Measurements from ENCODE around the gene LUC7L2. TPM values are rescaled to one million over a fixed set of nuclear protein-coding genes. Genes with fewer than 3 reads are reported as not detected.

The LUC7L2 gene
- total RNA-seq, 3 donors from 2014 or later (not counting 1 experiment from before 2014, with no cell fraction given): 183 to 192 (median 186) TPM

GRCh38 chr7:139446051-139446890 is 86.6 kb downstream of the LUC7L2 start:
- TF ChIP-seq CTCF (IDR thresholded peaks at IDR 0.05): no peak
- no peaks in the 10 kb centered on the region for H3K27me3 ChIP-seq (ENCODE audit: control insufficient read depth, insufficient read depth, low read length)
- H3K4me1 Mint-ChIP-seq: no peaks in the 10 kb centered on the region
- no peak for ATAC-seq
- H3K9me3 ChIP-seq (ENCODE audit: control insufficient read depth, insufficient read depth, low read length): no peaks in the 10 kb centered on the region
- no peaks in the 10 kb centered on the region for H3K36me3 ChIP-seq (ENCODE audit: control insufficient read depth, insufficient read depth, low read length)
- no peaks in the 10 kb centered on the region for H3K36me3 Mint-ChIP-seq
- no peak overlapping the region for H3K27ac ChIP-seq (ENCODE audit: low read length)
- H3K4me3 ChIP-seq (ENCODE audit: low read length): no peak overlapping the region
- H3K4me1 ChIP-seq (ENCODE audit: control insufficient read depth, insufficient read depth, low read length): no peaks in the 10 kb centered on the region
- 93% methylated on average over 20 of the region's 20 CpGs for WGBS (ENCODE audit: insufficient coverage)
- DNase-seq: no peak
- intact Hi-C loops (cut with micrococcal nuclease): no loop called here
- H3K4me3 Mint-ChIP-seq: no peak overlapping the region
- no peak overlapping the region for H3K27ac Mint-ChIP-seq
- H3K27me3 Mint-ChIP-seq (ENCODE audit: low read depth in 2 of 2): no peaks in the 10 kb centered on the region
- no peaks in the 10 kb centered on the region for H3K9me3 Mint-ChIP-seq

- DNase-seq: no peak
- WGBS (ENCODE audit: insufficient coverage): 98% methylated on average over 6 of the region's 6 CpGs
- Histone ChIP-seq H3K27me3 (ENCODE audit: control insufficient read depth, insufficient read depth, low read length) (no peaks in the 10 kb centered on the region), H3K4me3 (ENCODE audit: low read length) (no peak overlapping the region), H3K4me1 (ENCODE audit: control insufficient read depth, insufficient read depth, low read length) (no peaks in the 10 kb centered on the region), H3K36me3 (ENCODE audit: control insufficient read depth, insufficient read depth, low read length) (no peaks in the 10 kb centered on the region), H3K9me3 (ENCODE audit: control insufficient read depth, insufficient read depth, low read length) (no peaks in the 10 kb centered on the region), H3K27ac (ENCODE audit: low read length) (no peak overlapping the region)
- H3K36me3 Mint-ChIP-seq: no peaks in the 10 kb centered on the region
- H3K4me1 Mint-ChIP-seq: no peaks in the 10 kb centered on the region
- no peaks in the 10 kb centered on the region for H3K27me3 Mint-ChIP-seq (ENCODE audit: low read depth in 2 of 2)
- no peak overlapping the region for H3K4me3 Mint-ChIP-seq
- ATAC-seq: no peak
- no peaks in the 10 kb centered on the region for H3K9me3 Mint-ChIP-seq
- intact Hi-C loops (cut with micrococcal nuclease): no loop called here
- TF ChIP-seq CTCF (IDR thresholded peaks at IDR 0.05): no peak
- H3K27ac Mint-ChIP-seq: no peak overlapping the region
Measured at GRCh38 chr7:139450851-139451250, 91.2 kb downstream of the LUC7L2 start.

- no peaks in the 10 kb centered on the region for H3K27me3 ChIP-seq (ENCODE audit: control insufficient read depth, insufficient read depth, low read length)
- TF ChIP-seq CTCF (IDR thresholded peaks at IDR 0.05): no peak
- no peak for ATAC-seq
- intact Hi-C loops (cut with micrococcal nuclease): no loop called here
- no peaks in the 10 kb centered on the region for H3K27me3 Mint-ChIP-seq (ENCODE audit: low read depth in 2 of 2)
- no peak overlapping the region for H3K4me3 ChIP-seq (ENCODE audit: low read length)
- no peak overlapping the region for H3K4me3 Mint-ChIP-seq
- no peaks in the 10 kb centered on the region for H3K4me1 Mint-ChIP-seq
- H3K27ac ChIP-seq (ENCODE audit: low read length): no peak overlapping the region
- no peaks in the 10 kb centered on the region for H3K36me3 Mint-ChIP-seq
- no peaks in the 10 kb centered on the region for H3K9me3 ChIP-seq (ENCODE audit: control insufficient read depth, insufficient read depth, low read length)
- H3K27ac Mint-ChIP-seq: no peak overlapping the region
- no peaks in the 10 kb centered on the region for H3K4me1 ChIP-seq (ENCODE audit: control insufficient read depth, insufficient read depth, low read length)
- H3K36me3 ChIP-seq (ENCODE audit: control insufficient read depth, insufficient read depth, low read length): no peaks in the 10 kb centered on the region
- WGBS (ENCODE audit: insufficient coverage): 88% methylated on average over 6 of the region's 6 CpGs
- no peak for DNase-seq
- no peaks in the 10 kb centered on the region for H3K9me3 Mint-ChIP-seq
Measured at GRCh38 chr7:139451638-139452037, 91.9 kb downstream of the LUC7L2 start.
